Measurements from ENCODE around the gene C5orf47.

Gene C5orf47

GRCh38 chr5:173988554-173989431 is at the start of gene C5orf47:
Gene C5orf47, plus strand, starts transcription at chr5:173989170. Its CDS starts 94 bp downstream, at chr5:173989264.
- no peak for DNase-seq

GRCh38 chr5:173940269-173940668 is 48.7 kb upstream of the C5orf47 start:
- DNase-seq, result no peak

GRCh38 chr5:173941102-173941501 is 47.9 kb upstream of the C5orf47 start:
- no peak for DNase-seq

- no peak for DNase-seq
Observed at GRCh38 chr5:173941758-173942401, 47.1 kb upstream of the C5orf47 start.

- no peak for DNase-seq
Observed at GRCh38 chr5:173944511-173944910, 44.5 kb upstream of the C5orf47 start.

GRCh38 chr5:173945160-173945559 is 43.8 kb upstream of the C5orf47 start:
- no peak for DNase-seq

GRCh38 chr5:173946323-173946722 is 42.6 kb upstream of the C5orf47 start:
- no peak for DNase-seq

- no peak for DNase-seq
Observed at GRCh38 chr5:173950829-173951228, 38.1 kb upstream of the C5orf47 start.

- DNase-seq, result no peak
Observed at GRCh38 chr5:173953528-173954090, 35.4 kb upstream of the C5orf47 start.

GRCh38 chr5:173954671-173955521 is 34.1 kb upstream of the C5orf47 start:
- DNase-seq, result no peak

- DNase-seq, result no peak
Observed at GRCh38 chr5:173960986-173961385, 28.0 kb upstream of the C5orf47 start.

- DNase-seq, result no peak
Observed at GRCh38 chr5:173961418-173961817, 27.6 kb upstream of the C5orf47 start.

- no peak for DNase-seq
Observed at GRCh38 chr5:173962436-173962972, 26.5 kb upstream of the C5orf47 start.

- no peak for DNase-seq
Observed at GRCh38 chr5:173963182-173963838, 25.7 kb upstream of the C5orf47 start.

- peak; percentile 12 for DNase-seq
Observed at GRCh38 chr5:173963867-173964441, 25.0 kb upstream of the C5orf47 start.

GRCh38 chr5:173964506-173964905 is 24.5 kb upstream of the C5orf47 start:
- DNase-seq, result no peak

GRCh38 chr5:173967241-173967640 is 21.7 kb upstream of the C5orf47 start:
- DNase-seq, result no peak

GRCh38 chr5:173968154-173968797 is 20.7 kb upstream of the C5orf47 start:
- DNase-seq, result no peak

GRCh38 chr5:173969167-173970049 is 19.6 kb upstream of the C5orf47 start:
- no peak for DNase-seq
